K562 (cell line): Measurements from ENCODE around the gene TSTD1. TPM values are rescaled to one million over a fixed set of nuclear protein-coding genes. Genes with fewer than 3 reads are reported as not detected.

Experiments
- ATAC-seq: fragments of 200-7000 bp; cut with Tn5 transposase; 3 replicates; pipeline ENCODE4 v1.9.1; 2020; ENCODE audit warnings: moderate library complexity
- BruUV-seq: library from RNA; stranded (reverse); fragments of 400-500 nt; replicated peaks from 2 replicates; lab custom pipeline; 2021; lab: Mats Ljungman, UMichigan
- CTCF ChIA-PET: fragments of 300-600 bp; formaldehyde crosslinking; extraction: SDS; loops from one replicate; lab custom pipeline; 2021; ENCODE audit warnings: low intra/inter-chr PET ratio; lab: Yijun Ruan, JAX
- POLR2A ChIA-PET: fragments of 300-600, 350-650 bp; sonication (Branson Sonifier 250); formaldehyde crosslinking; extraction: SDS; loops from one replicate; lab custom pipeline; 2021; ENCODE audit warnings: antibody characterized with exemption, inconsistent platforms; lab: Yijun Ruan, JAX
- DNase-seq, 4 experiments: peaks; one replicate each; pipeline versions ENCODE4 v3.0.0 to v3.0.0-alpha.2; 2011 to 2018; ENCODE audit warnings: low spot score in 3 of 4, mixed read lengths in 3 of 4; ENCODE audit errors: extremely low read depth in 1 of 4
- FAIRE-seq: peaks from 2 replicates; lab custom pipeline; 2011; peaks lifted over from hg19 to GRCh38; lab: Jason Lieb, UNC
- H2AFZ ChIP-seq: 2 replicates; pipeline ENCODE4 v1.6.0; 2011; ENCODE audit warnings: low read depth, low read length, control low read depth, inconsistent platforms
- H3K27ac ChIP-seq: fragments of 200-600 bp; 3 replicates; pipeline ENCODE4 v1.8.0; 2011; ENCODE audit warnings: low read depth, mild to moderate bottlenecking, control low read depth, inconsistent platforms, low read length, moderate library complexity, mixed read lengths; ENCODE audit errors: extremely low read depth
- H3K27me3 ChIP-seq, 2 experiments: fragments of 300-600 bp in 1 of 2; 2 replicates in 1 of 2; 3 replicates in 1 of 2; pipeline versions ENCODE4 v1.6.0 to v1.8.0; 2011; ENCODE audit warnings: inconsistent platforms in 2 of 2, low read length in 2 of 2, mild to moderate bottlenecking in 1 of 2, mixed read lengths in 1 of 2, moderate library complexity in 1 of 2; ENCODE audit not compliant: control insufficient read depth in 2 of 2, insufficient read depth in 2 of 2
- H3K36me3 ChIP-seq: fragments of 300-600 bp; 3 replicates; pipeline ENCODE4 v1.8.0; 2011; ENCODE audit warnings: mild to moderate bottlenecking, low read length, inconsistent platforms; ENCODE audit not compliant: control insufficient read depth, insufficient read depth
- H3K4me1 ChIP-seq, 2 experiments: fragments of 200-600 bp in 1 of 2; replicated peaks in 1 of 2; 2 replicates in 1 of 2; 3 replicates in 1 of 2; pipeline versions ENCODE4 v1.5.1 to v1.8.0; 2011; ENCODE audit warnings: inconsistent platforms in 2 of 2, low read length in 2 of 2, mild to moderate bottlenecking in 1 of 2, mixed read lengths in 1 of 2, moderate library complexity in 1 of 2; ENCODE audit not compliant: control insufficient read depth in 2 of 2, insufficient read depth in 2 of 2
- H3K4me2 ChIP-seq: 2 replicates; pipeline ENCODE4 v1.6.1; 2011; ENCODE audit warnings: low read length, control low read depth, inconsistent platforms, mixed read lengths; ENCODE audit not compliant: insufficient read depth
- H3K4me3 ChIP-seq: fragments of 200-600 bp; sonication (generic), shearing (Covaris generic); 2 replicates; pipeline ENCODE4 v1.5.1; 2016; ENCODE audit warnings: control low read depth, inconsistent platforms
- H3K79me2 ChIP-seq: fragments of 200-600 bp; 3 replicates; pipeline ENCODE4 v1.8.0; 2011; ENCODE audit warnings: low read length, inconsistent platforms; ENCODE audit not compliant: control insufficient read depth, insufficient read depth
- H3K9ac ChIP-seq, 2 experiments: 2 replicates each; pipeline versions ENCODE4 v1.6.0 to v1.6.1; 2011; ENCODE audit warnings: low read depth in 2 of 2, low read length in 2 of 2, control low read depth in 1 of 2, inconsistent platforms in 1 of 2, mild to moderate bottlenecking in 1 of 2, mixed read lengths in 1 of 2; ENCODE audit not compliant: insufficient read depth in 1 of 2
- H3K9me1 ChIP-seq: one replicate; pipeline ENCODE4 v1.6.0; 2011; ENCODE audit warnings: inconsistent platforms, mild to moderate bottlenecking, low read length, moderate library complexity; ENCODE audit not compliant: control insufficient read depth, insufficient read depth
- H3K9me3 ChIP-seq: replicated peaks from 2 replicates; pipeline ENCODE4 v1.5.1; 2011; ENCODE audit warnings: low read depth, low read length, inconsistent platforms; ENCODE audit not compliant: control insufficient read depth, insufficient read depth
- H4K20me1 ChIP-seq: replicated peaks from 2 replicates; pipeline ENCODE4 v1.6.1; 2011; ENCODE audit warnings: low read length, inconsistent platforms, mixed read lengths; ENCODE audit not compliant: control insufficient read depth, insufficient read depth
- ARID2 ChIP-seq: fragments of 450-650 bp; IDR thresholded peaks from 2 replicates; pipeline ENCODE4 v1.6.1; 2017; ENCODE audit warnings: antibody characterized with exemption, mild to moderate bottlenecking
- BRD9 ChIP-seq: fragments of 450-650 bp; IDR thresholded peaks from 2 replicates; pipeline ENCODE4 v1.6.1; 2018; ENCODE audit warnings: low read depth; ENCODE audit not compliant: partially characterized antibody
- C11orf30 ChIP-seq: fragments of 450-650 bp; IDR thresholded peaks from 2 replicates; pipeline ENCODE4 v1.6.1; 2016; ENCODE audit warnings: low read depth, mild to moderate bottlenecking
- CC2D1A ChIP-seq: fragments of 450-650 bp; IDR thresholded peaks from 2 replicates; pipeline ENCODE4 v1.6.1; 2017; ENCODE audit warnings: mild to moderate bottlenecking
- FOXJ3 ChIP-seq: sonication (generic); formaldehyde crosslinking; IDR thresholded peaks from 2 replicates; pipeline ENCODE4 v1.4.0; 2020; ENCODE audit warnings: mild to moderate bottlenecking, missing genetic modification reagents
- HLTF ChIP-seq: fragments of 450-650 bp; IDR thresholded peaks from 2 replicates; pipeline ENCODE4 v1.6.1; 2016
- HSF4 ChIP-seq: fragments of 250-450 bp; sonication (Bioruptor Pico); IDR thresholded peaks from 2 replicates; pipeline ENCODE4 v2.1.2; 2022; ENCODE audit warnings: mild to moderate bottlenecking, moderate library complexity, borderline replicate concordance
- NFRKB ChIP-seq: fragments of 450-650 bp; IDR thresholded peaks from 2 replicates; pipeline ENCODE4 v1.6.1; 2016; ENCODE audit warnings: low read depth
- RFX1 ChIP-seq: fragments of 450-650 bp; IDR thresholded peaks from 2 replicates; pipeline ENCODE4 v1.6.1; 2016; ENCODE audit warnings: mild to moderate bottlenecking, moderate library complexity
- SMARCA4 ChIP-seq: fragments of 450-650 bp; IDR thresholded peaks from 2 replicates; pipeline ENCODE4 v1.6.1; 2016
- TFAM ChIP-seq: fragments of 250-450 bp; sonication (Bioruptor Pico); conservative IDR thresholded peaks from 2 replicates; pipeline ENCODE4 v1.5.0; 2021; ENCODE audit warnings: mild to moderate bottlenecking, moderate library complexity
- YY1 ChIP-seq, 3 experiments: IDR thresholded peaks; 2 replicates each; pipeline ENCODE4 v1.6.1; 2011; ENCODE audit warnings: low read length in 2 of 3, mild to moderate bottlenecking in 2 of 3, moderate library complexity in 2 of 3, borderline replicate concordance in 1 of 3, control low read depth in 1 of 3, low read depth in 1 of 3; ENCODE audit not compliant: insufficient read depth in 3 of 3, insufficient replicate concordance in 2 of 3, control insufficient read depth in 1 of 3, insufficient read length in 1 of 3; ENCODE audit errors: extremely low read depth in 1 of 3
- ZC3H8 ChIP-seq: fragments of 450-650 bp; IDR thresholded peaks from 2 replicates; pipeline ENCODE4 v1.6.1; 2017
- ZNF263 ChIP-seq: sonication (generic); formaldehyde crosslinking; IDR thresholded peaks from 2 replicates; pipeline ENCODE4 v1.8.0; 2022; ENCODE audit warnings: mild to moderate bottlenecking, missing genetic modification reagents, borderline replicate concordance
- ZNF3 ChIP-seq: fragments of 250-450 bp; sonication (Bioruptor Pico); IDR thresholded peaks from 2 replicates; pipeline ENCODE4 v1.5.0; 2021; ENCODE audit warnings: mild to moderate bottlenecking, moderate library complexity
- in situ Hi-C: fragments of 300-500 bp; cut with MboI; formaldehyde crosslinking; loops from 4 replicates; pipeline ENCODE4 v1.15.0; 2018; ENCODE audit warnings: inconsistent platforms, mixed read lengths
- intact Hi-C: fragments of 100-400 bp; cut with micrococcal nuclease; formaldehyde crosslinking; loops from 2 replicates; pipeline ENCODE4 v1.14.2; 2022
- polyA plus RNA-seq, 8 experiments: library from polyadenylated mRNA; depleted of rRNA in 4 of 8; stranded (reverse) in 5 of 8; unstranded in 3 of 8; fragments of >200 nt; fragmentation: Nextera tagmentation in 2 of 8; fragmentation: Illumina TruSeq in 1 of 8; extraction: Ambion mirVana in 2 of 8; extraction: Trizol in 1 of 8; gene quantifications; 2 replicates each; pipeline versions ENCODE4 v1.2.1 to v1.2.3, GENCODE V29; 2011 to 2014; ENCODE audit warnings: inconsistent platforms in 1 of 8, missing spikeins in 1 of 8
- total RNA-seq, 7 experiments: library from RNA; depleted of rRNA in 6 of 7; stranded (reverse); fragments of >200 nt in 6 of 7; fragmentation: Illumina TruSeq in 2 of 7; extraction: Trizol in 2 of 7; gene quantifications; 2 replicates each; pipeline versions ENCODE4 v1.2.1 to v1.2.3, GENCODE V29; 2011 to 2021; ENCODE audit warnings: low replicate concordance in 1 of 7
- TF ChIP-seq, protein P1 (sequence below), 3 experiments: fragments of 200-800 bp in 1 of 3; fragments of 250-450 bp in 1 of 3; fragments of 450-650 bp in 1 of 3; sonication (Bioruptor Pico) in 1 of 3; sonication (Bioruptor generic) in 1 of 3; formaldehyde crosslinking in 1 of 3; IDR thresholded peaks; 2 replicates each; pipeline versions ENCODE4 v1.6.1 to v1.8.0; 2016 to 2022; ENCODE audit warnings: mild to moderate bottlenecking in 2 of 3, missing genetic modification characterization in 2 of 3, missing compliant biosample characterization in 1 of 3, moderate library complexity in 1 of 3
- TF ChIP-seq, protein P2 (sequence below): fragments of 450-650 bp; IDR thresholded peaks from 2 replicates; pipeline ENCODE4 v1.6.1; 2017; ENCODE audit warnings: mild to moderate bottlenecking, moderate library complexity
- TF ChIP-seq, protein P3 (sequence below): sonication (generic); formaldehyde crosslinking; IDR thresholded peaks from 2 replicates; pipeline ENCODE4 v1.8.0; 2022; ENCODE audit warnings: mild to moderate bottlenecking, missing genetic modification reagents

The TSTD1 gene
- total and polyA plus RNA-seq, 9 of the 15 experiments (the other 6 are each of a cell fraction or from before 2014, with no cell fraction given), result 0.23 to 0.53 TPM; not detected in 7

DNA sequence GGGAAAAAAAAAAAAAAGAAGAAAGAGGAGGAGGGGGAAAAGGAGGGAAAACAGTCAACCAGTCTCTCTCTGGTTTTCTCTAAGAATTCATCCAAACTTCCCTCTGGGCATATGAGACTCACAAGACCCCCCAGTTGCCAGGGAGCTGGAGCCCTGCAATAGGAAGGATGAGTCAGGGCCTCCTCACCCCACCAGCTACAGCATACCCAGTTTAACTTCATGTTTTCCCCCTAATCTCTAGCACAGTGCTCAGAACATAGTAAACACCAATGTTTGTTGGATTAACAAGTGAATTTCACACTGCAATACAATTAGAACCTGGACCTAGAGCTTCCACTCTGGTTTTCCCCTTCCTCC lies 25.7 kb downstream of the TSTD1 start:
- peaks cover 10% of the 10 kb centered on the region for H3K36me3 ChIP-seq
- peak overlapping the region; percentile 57 for H2AFZ ChIP-seq
- H3K27ac ChIP-seq, result peak overlapping the region; percentile 100
- peak overlapping the region; percentile 88 for H3K4me2 ChIP-seq
- peaks cover 87% of the 10 kb centered on the region for H3K79me2 ChIP-seq
- ATAC-seq, result peak; percentile 25
- no peaks in the 10 kb centered on the region for H3K27me3 ChIP-seq
- peak in 3 of 4 experiments; percentile 7 to 52 (median 34) for DNase-seq
- peak; percentile 19 for FAIRE-seq
- H3K9me1 ChIP-seq, result peaks cover 3% of the 10 kb centered on the region
- H4K20me1 ChIP-seq, result no peaks in the 10 kb centered on the region
- peaks cover 50 to 54% of the 10 kb centered on the region in 2 experiments for H3K4me1 ChIP-seq
- in situ Hi-C loops (no loop called here), intact Hi-C loops (no loop called here)
- H3K4me3 ChIP-seq, result peak overlapping the region; percentile 32
- peak overlapping the region; percentile 81 to 95; a peak in 3 of 4 replicates for H3K9ac ChIP-seq
- CTCF ChIA-PET, result no interaction called here
- BruUV-seq, result TSS peak; percentile 25
- POLR2A ChIA-PET, result interaction anchor here (0.6 to 2.6 kb wide), 7 partner anchors 9 to 140 kb away, joined by 3 to 18 read pairs (median 5); partner anchors contain the start of genes UFC1 and USF1
- H3K9me3 ChIP-seq, result no peaks in the 10 kb centered on the region
- TF ChIP-seq, protein P1, sequence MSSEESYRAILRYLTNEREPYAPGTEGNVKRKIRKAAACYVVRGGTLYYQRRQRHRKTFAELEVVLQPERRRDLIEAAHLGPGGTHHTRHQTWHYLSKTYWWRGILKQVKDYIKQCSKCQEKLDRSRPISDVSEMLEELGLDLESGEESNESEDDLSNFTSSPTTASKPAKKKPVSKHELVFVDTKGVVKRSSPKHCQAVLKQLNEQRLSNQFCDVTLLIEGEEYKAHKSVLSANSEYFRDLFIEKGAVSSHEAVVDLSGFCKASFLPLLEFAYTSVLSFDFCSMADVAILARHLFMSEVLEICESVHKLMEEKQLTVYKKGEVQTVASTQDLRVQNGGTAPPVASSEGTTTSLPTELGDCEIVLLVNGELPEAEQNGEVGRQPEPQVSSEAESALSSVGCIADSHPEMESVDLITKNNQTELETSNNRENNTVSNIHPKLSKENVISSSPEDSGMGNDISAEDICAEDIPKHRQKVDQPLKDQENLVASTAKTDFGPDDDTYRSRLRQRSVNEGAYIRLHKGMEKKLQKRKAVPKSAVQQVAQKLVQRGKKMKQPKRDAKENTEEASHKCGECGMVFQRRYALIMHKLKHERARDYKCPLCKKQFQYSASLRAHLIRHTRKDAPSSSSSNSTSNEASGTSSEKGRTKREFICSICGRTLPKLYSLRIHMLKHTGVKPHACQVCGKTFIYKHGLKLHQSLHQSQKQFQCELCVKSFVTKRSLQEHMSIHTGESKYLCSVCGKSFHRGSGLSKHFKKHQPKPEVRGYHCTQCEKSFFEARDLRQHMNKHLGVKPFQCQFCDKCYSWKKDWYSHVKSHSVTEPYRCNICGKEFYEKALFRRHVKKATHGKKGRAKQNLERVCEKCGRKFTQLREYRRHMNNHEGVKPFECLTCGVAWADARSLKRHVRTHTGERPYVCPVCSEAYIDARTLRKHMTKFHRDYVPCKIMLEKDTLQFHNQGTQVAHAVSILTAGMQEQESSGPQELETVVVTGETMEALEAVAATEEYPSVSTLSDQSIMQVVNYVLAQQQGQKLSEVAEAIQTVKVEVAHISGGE (CRISPR knock-in tag; IDR thresholded peaks at IDR 0.05), result no peak
- TF ChIP-seq HLTF (no peak), ZNF3 (CRISPR knock-in tag) (no peak), ZC3H8 (no peak), ZNF263 (no peak), FOXJ3 (CRISPR knock-in tag) (no peak), YY1 (IDR thresholded peaks at IDR 0.05; ENCODE audit: borderline replicate concordance in 1 of 3, control insufficient read depth in 1 of 3, extremely low read depth in 1 of 3, insufficient read depth in 3 of 3, insufficient read length in 1 of 3, insufficient replicate concordance in 2 of 3, low read depth in 1 of 3, low read length in 2 of 3) (no peak), BRD9 (peak; percentile 9), C11orf30 (0 out of 2 replicates have a peak, but pooled peaks have one; percentile 6), TFAM (no peak), CC2D1A (no peak), SMARCA4 (peak; percentile 37; the same call in 1 of the 2 replicates), ARID2 (0 out of 2 replicates have a peak, but pooled peaks have one; percentile 12), RFX1 (peak; percentile 33; the same call in 1 of the 2 replicates), NFRKB (no peak), HSF4 (CRISPR knock-in tag) (no peak)
- TF ChIP-seq, protein P2, sequence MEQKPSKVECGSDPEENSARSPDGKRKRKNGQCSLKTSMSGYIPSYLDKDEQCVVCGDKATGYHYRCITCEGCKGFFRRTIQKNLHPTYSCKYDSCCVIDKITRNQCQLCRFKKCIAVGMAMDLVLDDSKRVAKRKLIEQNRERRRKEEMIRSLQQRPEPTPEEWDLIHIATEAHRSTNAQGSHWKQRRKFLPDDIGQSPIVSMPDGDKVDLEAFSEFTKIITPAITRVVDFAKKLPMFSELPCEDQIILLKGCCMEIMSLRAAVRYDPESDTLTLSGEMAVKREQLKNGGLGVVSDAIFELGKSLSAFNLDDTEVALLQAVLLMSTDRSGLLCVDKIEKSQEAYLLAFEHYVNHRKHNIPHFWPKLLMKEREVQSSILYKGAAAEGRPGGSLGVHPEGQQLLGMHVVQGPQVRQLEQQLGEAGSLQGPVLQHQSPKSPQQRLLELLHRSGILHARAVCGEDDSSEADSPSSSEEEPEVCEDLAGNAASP, result 0 out of 2 replicates have a peak, but pooled peaks have one; percentile 10
- TF ChIP-seq, protein P3, sequence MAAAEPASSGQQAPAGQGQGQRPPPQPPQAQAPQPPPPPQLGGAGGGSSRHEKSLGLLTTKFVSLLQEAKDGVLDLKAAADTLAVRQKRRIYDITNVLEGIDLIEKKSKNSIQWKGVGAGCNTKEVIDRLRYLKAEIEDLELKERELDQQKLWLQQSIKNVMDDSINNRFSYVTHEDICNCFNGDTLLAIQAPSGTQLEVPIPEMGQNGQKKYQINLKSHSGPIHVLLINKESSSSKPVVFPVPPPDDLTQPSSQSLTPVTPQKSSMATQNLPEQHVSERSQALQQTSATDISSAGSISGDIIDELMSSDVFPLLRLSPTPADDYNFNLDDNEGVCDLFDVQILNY (CRISPR knock-in tag), result no peak
